Measurements from ENCODE around the gene MNT. TPM values are rescaled to one million over a fixed set of nuclear protein-coding genes. Genes with fewer than 3 reads are reported as not detected.

The MNT gene
- polyA plus RNA-seq, 3 donors, result 0.28 to 42.4 (median 1.3) TPM

- Histone ChIP-seq H4K20me1 (ENCODE audit: insufficient read depth, low read length) (peaks cover 25% of the 10 kb centered on the region), H3K4me2 (replicated peaks; ENCODE audit: extremely low read depth, low read length, poor library complexity, severe bottlenecking) (peak overlapping the region; percentile 97), H3K4me3 (replicated peaks in 1 of 3; ENCODE audit: low read depth in 2 of 3, low read length in 3 of 3) (peak overlapping the region; percentile 31 to 98 (median 56)), H3K27me3 (ENCODE audit: control insufficient read depth in 2 of 2, insufficient read depth in 2 of 2, low read length in 2 of 2) (no peaks in the 10 kb centered on the region), H3K9me3 (replicated peaks in 1 of 2; ENCODE audit: control insufficient read depth in 1 of 2, insufficient read depth in 1 of 2, low read length in 2 of 2) (no peaks in the 10 kb centered on the region), H3K79me2 (ENCODE audit: insufficient read depth, low read length) (peaks cover 60% of the 10 kb centered on the region), H3K36me3 (replicated peaks in 1 of 2; ENCODE audit: control insufficient read depth in 1 of 2, insufficient read depth in 2 of 2, low read length in 2 of 2) (no peaks in the 10 kb centered on the region), H2AFZ (ENCODE audit: insufficient read depth, low read depth, low read length, poor library complexity, severe bottlenecking) (no peak overlapping the region), H3K4me1 (ENCODE audit: control insufficient read depth in 1 of 2, insufficient read depth in 2 of 2, low read length in 2 of 2) (peaks cover 67 to 73% of the 10 kb centered on the region in 2 donors), H3K9ac (ENCODE audit: insufficient read depth, low read length, poor library complexity, severe bottlenecking) (peak overlapping the region; percentile 100), H3K27ac (ENCODE audit: low read depth in 1 of 2, low read length in 2 of 2) (peak overlapping the region; percentile 96 to 100)
- WGBS (ENCODE audit: insufficient coverage), result 25% methylated on average over 25 of the region's 55 CpGs
- intact Hi-C loops (cut with micrococcal nuclease), result loop anchor here in 1 of 2 donors (10.0 kb wide), 1 partner anchor 754 kb away; the partner anchor contains the start of genes RILP and SCARF1
- TF ChIP-seq CTCF (IDR thresholded peaks at IDR 0.05), result no peak
- H3K9me3 Mint-ChIP-seq, result peaks cover 0 to 5% (median 0%) of the 10 kb centered on the region in 7 donors
- peaks cover 20 to 23% of the 10 kb centered on the region in 2 donors for H3K36me3 Mint-ChIP-seq
- H3K27ac Mint-ChIP-seq, result peak overlapping the region; percentile 98 to 100 (median 99)
- H3K4me1 Mint-ChIP-seq, result peaks cover 57% of the 10 kb centered on the region
- peak; percentile 79 to 89 (median 81) for DNase-seq
- H3K27me3 Mint-ChIP-seq (ENCODE audit: low read depth in 3 of 3), result peaks cover 0 to 7% (median 0%) of the 10 kb centered on the region in 3 donors
- peak overlapping the region; percentile 88 to 95 for H3K4me3 Mint-ChIP-seq
Observed at GRCh38 chr17:2398655-2399571, 1.9 kb downstream of the MNT start.

- Histone ChIP-seq H3K9ac (ENCODE audit: insufficient read depth, low read length, poor library complexity, severe bottlenecking) (no peak overlapping the region), H3K27me3 (ENCODE audit: control insufficient read depth in 2 of 2, insufficient read depth in 2 of 2, low read length in 2 of 2) (no peaks in the 10 kb centered on the region), H2AFZ (ENCODE audit: insufficient read depth, low read depth, low read length, poor library complexity, severe bottlenecking) (no peak overlapping the region), H3K9me3 (replicated peaks in 1 of 2; ENCODE audit: control insufficient read depth in 1 of 2, insufficient read depth in 1 of 2, low read length in 2 of 2) (no peaks in the 10 kb centered on the region), H3K27ac (ENCODE audit: low read depth in 1 of 2, low read length in 2 of 2) (peak overlapping the region; percentile 96 to 100), H3K36me3 (replicated peaks in 1 of 2; ENCODE audit: control insufficient read depth in 1 of 2, insufficient read depth in 2 of 2, low read length in 2 of 2) (no peaks in the 10 kb centered on the region), H3K4me3 (replicated peaks in 1 of 3; ENCODE audit: low read depth in 2 of 3, low read length in 3 of 3) (peak overlapping the region in 2 of 3 experiments; percentile 30 to 98), H3K4me1 (ENCODE audit: control insufficient read depth in 1 of 2, insufficient read depth in 2 of 2, low read length in 2 of 2) (peaks cover 60 to 67% of the 10 kb centered on the region in 2 donors), H4K20me1 (ENCODE audit: insufficient read depth, low read length) (peaks cover 25% of the 10 kb centered on the region), H3K4me2 (replicated peaks; ENCODE audit: extremely low read depth, low read length, poor library complexity, severe bottlenecking) (peak overlapping the region; percentile 97), H3K79me2 (ENCODE audit: insufficient read depth, low read length) (peaks cover 60% of the 10 kb centered on the region)
- WGBS (ENCODE audit: insufficient coverage), result 77% methylated on average over 8 of the region's 10 CpGs
- TF ChIP-seq CTCF (IDR thresholded peaks at IDR 0.05), result no peak
- Mint-ChIP-seq H3K27ac (peak overlapping the region; percentile 98 to 100 (median 99)), H3K27me3 (ENCODE audit: low read depth in 3 of 3) (peaks cover 0 to 6% (median 0%) of the 10 kb centered on the region in 3 donors), H3K4me1 (peaks cover 49% of the 10 kb centered on the region), H3K4me3 (peak overlapping the region; percentile 88 to 90), H3K9me3 (peaks cover 0 to 5% (median 0%) of the 10 kb centered on the region in 7 donors), H3K36me3 (peaks cover 20 to 23% of the 10 kb centered on the region in 2 donors)
- no peak for DNase-seq
- intact Hi-C loops (cut with micrococcal nuclease), result loop anchor here in 1 of 2 donors (10.0 kb wide), 1 partner anchor 753 kb away; the partner anchor contains the start of genes RILP and SCARF1
Observed at GRCh38 chr17:2398182-2398581, 2.7 kb downstream of the MNT start.

All from CD14-positive monocyte (primary cell).